ENCODE measurements around the gene KPTN. TPM values are rescaled to one million over a fixed set of nuclear protein-coding genes. Genes with fewer than 3 reads are reported as not detected.

Gene KPTN
- total RNA-seq: 4.2 TPM

DNA sequence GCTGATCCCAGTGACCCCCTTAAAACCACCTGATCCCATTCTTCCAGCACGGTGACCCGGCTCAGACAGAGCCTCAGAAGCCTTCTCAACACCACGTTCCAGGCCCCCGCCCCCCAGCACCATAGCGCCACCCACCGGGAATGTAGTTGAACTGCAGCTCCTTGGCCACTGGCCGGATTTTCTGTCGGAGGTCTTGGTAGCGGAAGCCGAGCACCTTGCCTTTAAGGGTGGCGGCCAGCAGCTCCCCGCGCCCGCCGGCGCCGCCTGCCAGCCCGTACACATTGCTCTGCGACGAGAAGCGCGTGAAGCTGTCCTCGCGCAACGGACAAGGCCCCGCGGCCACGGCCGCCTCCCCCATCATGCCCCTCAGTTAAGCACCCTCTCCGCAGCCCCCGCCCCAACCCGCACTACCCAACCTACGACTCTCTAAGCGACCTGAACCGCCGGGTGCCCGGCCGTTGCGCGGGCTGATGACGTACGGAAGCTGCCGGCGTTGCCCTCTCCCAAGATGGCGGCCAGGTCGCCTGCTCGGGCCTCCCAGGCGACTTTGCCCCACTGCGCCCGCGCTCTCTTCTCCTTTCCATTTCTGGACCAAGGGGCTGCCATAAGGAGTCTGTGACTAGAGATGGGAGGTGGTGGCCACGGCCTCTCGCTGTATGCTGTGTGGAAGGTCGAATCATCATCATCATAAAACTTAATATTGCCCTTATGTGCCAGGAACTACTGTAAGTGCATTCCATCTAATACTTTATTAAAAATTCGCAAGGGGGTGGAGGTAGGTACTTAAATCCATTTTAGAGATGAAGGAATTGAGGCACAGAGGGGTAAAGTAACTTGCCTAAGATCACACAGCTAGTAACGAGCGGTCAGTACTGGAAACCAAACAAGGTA lies at the start of gene KPTN:
TSS of gene KPTN (minus strand) at position 420 of the 891 bp plus-strand sequence. CDS start at position 361, 59 bp downstream.
- peak; percentile 86 for DNase-seq

- DNase-seq: no peak
Measured at GRCh38 chr19:47531640-47532387, 47.8 kb upstream of the KPTN start.

- no peak for DNase-seq
Measured at GRCh38 chr19:47529018-47529742, 45.2 kb upstream of the KPTN start.

DNA sequence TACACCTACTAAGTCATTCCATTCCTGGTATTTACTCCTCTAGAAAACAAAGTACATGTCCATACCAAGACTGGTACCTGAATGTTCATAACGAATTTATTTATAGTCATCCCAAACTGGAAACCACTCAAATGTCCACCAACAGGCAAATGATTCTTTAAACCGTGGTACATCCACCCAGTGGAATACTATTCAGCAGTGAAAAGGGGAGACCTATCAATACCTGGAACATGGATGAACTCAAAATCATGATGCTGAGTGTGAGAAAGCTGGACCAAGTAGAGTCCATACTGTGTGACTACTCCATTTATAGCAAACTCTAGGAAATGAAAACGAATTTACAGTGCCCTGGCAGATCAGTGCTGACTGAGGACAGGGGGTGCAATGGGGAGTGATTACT lies 42.8 kb upstream of the KPTN start:
- no peak for DNase-seq

DNA sequence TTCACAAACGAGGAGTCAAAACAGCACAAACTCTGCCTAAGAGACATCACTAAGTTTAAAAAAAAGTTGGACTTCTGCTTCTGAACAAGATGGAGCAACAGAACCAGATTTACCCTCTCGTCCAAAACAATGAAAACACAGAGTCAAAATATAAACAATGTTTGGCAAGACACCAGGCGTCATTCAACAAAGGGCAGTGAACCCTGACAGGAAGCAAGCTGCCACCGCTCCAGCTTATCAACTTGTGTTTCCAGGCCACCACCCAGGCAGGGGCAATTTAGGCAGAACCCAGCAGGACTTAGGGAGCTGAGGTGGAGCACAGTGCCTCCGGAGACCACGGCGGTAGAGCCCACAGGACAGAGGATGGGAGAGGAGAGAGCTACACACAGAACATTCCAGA lies 39.5 kb upstream of the KPTN start:
- DNase-seq: no peak

DNA sequence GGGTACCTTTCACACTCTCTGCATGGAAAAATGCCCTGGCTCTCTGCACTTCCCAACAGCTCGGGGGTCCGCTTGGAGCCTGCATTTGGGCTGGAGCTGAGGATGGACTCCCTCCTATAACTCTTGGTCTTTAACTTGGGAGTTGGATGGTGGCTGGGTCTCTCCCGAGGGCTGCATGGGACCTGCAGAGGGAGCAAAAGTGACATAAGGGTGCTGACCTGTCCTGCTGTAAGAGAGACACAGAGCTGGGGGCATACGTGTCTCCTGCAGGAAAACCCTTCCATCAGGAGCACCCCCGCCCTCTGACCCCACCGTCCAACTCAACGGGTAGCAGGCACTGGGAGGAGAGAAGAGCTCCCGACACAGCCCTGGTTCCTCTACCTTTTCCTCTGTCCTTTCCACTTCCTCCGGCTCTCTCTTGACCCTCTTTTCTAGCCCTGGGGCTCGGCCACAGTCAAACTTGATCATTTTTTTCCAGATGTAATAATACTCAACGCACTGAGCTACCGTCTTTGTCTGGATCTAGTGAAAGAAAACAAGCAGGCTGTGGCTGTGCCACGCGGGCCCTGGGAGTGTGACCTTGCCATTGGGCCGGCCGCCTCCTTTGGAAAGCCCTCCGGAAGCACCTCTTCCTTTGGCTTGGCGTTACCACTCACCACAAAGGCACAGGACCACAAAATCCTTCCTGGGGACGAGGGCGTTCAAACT lies 37.6 kb upstream of the KPTN start:
- no peak for DNase-seq

DNA sequence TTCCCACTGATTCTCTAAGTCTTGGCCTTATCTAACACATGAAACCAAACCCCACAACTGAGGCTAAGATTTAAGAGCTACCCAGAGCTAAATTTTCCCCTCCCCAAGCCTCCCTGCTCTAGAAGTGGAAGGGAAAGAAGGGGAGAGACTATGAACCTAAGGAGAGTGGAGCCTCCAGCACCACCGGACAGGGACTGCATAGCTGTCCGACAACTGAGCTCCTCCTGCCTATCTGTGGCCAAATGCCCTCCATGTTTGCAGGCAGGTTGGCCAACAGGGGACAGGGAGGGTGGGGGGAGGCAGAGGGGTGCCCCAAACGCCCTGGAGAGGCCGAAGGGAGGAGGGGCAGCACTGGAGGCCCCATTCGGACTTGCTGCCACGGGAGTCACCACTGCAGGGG lies 36.8 kb upstream of the KPTN start:
- DNase-seq: no peak

- DNase-seq: no peak
Measured at GRCh38 chr19:47520343-47520806, 36.4 kb upstream of the KPTN start.

DNA sequence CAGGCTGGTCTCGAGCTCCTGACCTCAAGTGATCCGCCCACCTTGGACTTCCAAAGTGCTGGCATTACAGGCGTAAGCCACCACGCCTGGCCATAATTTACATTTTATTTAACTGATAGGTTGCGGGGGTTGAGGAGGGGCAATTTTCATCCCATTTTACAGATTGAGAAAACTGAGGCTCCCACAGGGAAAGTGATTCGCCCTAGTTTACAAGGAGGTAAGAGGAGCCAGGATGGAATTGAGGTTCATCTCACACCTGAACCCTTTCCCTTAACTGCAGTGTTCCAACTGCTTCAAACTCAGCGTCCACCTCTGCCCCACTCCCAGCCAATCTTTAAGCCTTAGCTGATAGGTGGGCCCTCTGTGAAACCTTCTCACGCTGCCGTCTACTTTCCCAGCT lies 34.8 kb upstream of the KPTN start:
- no peak for DNase-seq

DNA sequence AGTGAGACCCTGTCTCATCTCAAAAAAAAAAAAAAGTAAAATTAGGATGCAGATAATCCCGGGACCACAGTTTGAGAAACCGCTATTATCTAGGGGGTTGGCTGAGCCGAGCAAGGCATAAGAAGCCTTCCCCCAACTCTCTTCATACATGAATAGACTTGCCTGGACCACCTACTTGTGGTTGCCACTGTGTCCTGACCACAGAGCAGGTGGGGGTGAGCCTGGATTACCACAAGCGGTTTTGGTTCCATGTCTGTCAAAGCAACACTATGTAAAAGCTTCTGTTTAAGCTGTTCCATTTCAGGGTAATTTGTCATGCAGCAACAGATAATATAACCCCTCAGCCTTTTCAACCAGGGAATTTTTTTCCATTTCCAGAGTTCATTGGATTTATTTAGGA lies 34.1 kb upstream of the KPTN start:
- no peak for DNase-seq

DNA sequence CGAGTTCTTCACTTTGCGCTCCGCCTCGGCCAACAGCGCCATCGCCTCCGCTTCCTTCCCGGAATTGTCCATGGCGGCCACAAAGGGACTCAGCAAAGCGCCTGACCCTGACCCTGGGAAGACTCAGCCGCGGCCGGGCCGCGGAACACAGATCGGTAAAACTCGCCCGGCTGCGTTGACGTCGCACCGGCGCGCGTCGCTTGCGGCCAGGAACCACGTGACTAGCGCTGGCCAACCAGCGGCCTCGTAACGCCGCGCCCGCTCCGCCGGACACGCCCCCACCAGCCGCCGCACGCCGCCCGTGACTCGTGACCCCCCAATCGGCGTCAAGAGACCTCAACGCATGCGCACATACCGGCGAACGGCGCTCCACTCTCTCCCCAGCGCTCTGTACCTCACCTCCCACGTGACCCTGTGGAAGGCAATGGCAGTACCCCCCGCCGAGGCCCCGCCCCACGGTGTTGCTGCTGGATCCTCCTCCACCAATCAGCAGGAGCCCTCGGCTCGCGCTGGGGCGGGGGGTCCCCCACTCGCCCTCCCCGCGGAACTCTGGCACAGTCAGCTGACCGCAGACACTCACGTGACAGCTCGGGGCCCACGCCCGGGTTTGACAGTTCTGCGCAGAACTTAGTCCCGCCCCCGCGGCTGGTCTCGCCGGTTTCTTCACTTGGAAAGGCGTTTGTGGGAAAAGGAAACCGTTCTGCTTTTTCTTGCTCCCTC lies 31.0 kb upstream of the KPTN start, which contains the start of gene NAPA:
TSS of gene NAPA (minus strand) at position 195 of the 720 bp plus-strand sequence. CDS start at position 72, 123 bp downstream.
- peak; percentile 100 for DNase-seq

- no peak for DNase-seq
Measured at GRCh38 chr19:47514151-47514868, 30.3 kb upstream of the KPTN start.

- no peak for DNase-seq
Measured at GRCh38 chr19:47512948-47513319, 28.9 kb upstream of the KPTN start.

- DNase-seq: no peak
Measured at GRCh38 chr19:47512183-47512947, 28.3 kb upstream of the KPTN start.

GRCh38 chr19:47511681-47512080 lies 27.7 kb upstream of the KPTN start:
- peak; percentile 42 for DNase-seq

DNA sequence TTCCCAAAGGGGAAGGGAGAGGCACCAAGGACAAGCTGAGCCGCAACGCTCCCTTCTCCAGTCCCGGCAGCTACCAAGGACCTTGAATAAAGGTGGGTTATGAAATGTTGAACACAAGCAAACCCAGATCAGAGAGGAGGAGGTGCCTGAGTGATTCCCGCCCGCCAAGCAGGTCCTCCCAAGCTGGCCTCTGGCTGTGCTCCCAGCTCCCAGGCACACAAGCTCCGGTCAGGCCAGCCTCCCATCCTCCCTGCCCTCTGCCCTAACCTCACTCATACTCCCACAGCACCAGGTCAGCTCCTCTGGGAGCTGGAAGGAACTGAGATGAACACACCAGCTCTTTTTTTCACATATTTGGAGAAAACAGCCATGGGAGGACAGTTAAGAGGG lies 27.1 kb upstream of the KPTN start:
- DNase-seq: no peak

DNA sequence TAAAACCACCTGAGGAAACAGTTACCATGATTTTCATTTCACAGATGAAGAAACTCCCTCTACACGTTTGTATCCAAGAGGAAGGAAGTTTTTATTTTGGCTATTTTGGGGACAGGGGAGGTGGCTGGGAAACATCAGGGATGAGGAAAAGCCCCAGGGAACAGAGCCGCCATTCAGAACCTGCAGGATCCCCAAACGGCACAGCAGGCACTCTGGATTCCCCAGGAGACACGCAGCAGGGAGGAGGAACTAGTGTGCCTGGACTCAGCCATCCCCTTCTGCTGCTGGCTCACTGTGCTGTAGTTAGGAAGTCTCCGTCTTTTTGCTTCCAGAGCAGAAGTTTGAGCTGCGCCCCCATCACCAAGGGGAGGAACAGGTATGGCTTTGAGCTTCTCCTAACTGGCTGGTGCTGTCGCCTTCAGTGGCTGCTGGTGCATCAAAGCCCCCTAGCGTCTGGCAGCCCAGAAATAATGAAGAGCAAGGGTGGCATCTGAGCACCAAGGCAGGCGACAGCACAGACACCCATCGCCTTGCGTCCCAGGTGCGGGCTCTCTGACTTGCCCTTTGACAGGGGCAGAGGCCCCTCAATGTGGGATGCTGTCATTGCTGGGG lies 26.6 kb upstream of the KPTN start:
- no peak for DNase-seq

DNA sequence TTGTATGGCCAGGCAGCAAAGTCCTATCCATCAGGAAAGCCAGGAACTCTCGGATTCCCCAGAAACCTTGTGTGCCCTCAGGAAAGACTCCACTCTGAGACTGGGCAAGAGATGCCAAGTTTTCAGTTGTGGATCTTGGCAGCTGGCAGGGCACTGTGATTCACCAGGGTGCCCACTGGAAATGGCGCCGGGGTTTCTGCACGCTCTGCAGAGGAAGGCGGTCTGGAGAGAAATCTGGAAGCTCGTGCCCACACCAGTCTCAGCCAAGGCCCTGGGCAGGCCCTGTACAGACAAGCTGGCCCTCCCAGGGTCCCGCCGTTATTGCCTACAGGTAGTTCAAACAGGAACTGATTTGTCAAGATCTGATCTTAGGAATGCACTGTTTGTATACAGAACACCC lies 26.0 kb upstream of the KPTN start:
- DNase-seq: peak; percentile 65

GRCh38 chr19:47509170-47509847 lies 25.3 kb upstream of the KPTN start:
- no peak for DNase-seq

All from occipital lobe (tissue), 2 donors.